ENCODE measurements around the gene ARHGAP26. TPM values are rescaled to one million over a fixed set of nuclear protein-coding genes. Genes with fewer than 3 reads are reported as not detected.

ARHGAP26 gene
- total RNA-seq, 3 donors from 2014 or later, result 9.1 to 11.7 (median 9.7) TPM

- Mint-ChIP-seq H3K4me3 (no peak overlapping the region), H3K27me3 (ENCODE audit: low read depth) (no peaks in the 10 kb centered on the region), H3K36me3 (ENCODE audit: insufficient read depth) (peaks cover 7% of the 10 kb centered on the region), H3K9me3 (no peaks in the 10 kb centered on the region), H3K4me1 (ENCODE audit: low read depth) (peaks cover 57% of the 10 kb centered on the region)
- ATAC-seq, result no peak
- no peak for DNase-seq
Observed at GRCh38 chr5:143226361-143226760, 456.2 kb downstream of the ARHGAP26 start.

- peaks cover 52% of the 10 kb centered on the region for H3K4me1 Mint-ChIP-seq (ENCODE audit: low read depth)
- H3K9me3 Mint-ChIP-seq, result no peaks in the 10 kb centered on the region
- no peak for DNase-seq
- H3K27me3 Mint-ChIP-seq (ENCODE audit: low read depth), result no peaks in the 10 kb centered on the region
- peaks cover 7% of the 10 kb centered on the region for H3K36me3 Mint-ChIP-seq (ENCODE audit: insufficient read depth)
- no peak overlapping the region for H3K4me3 Mint-ChIP-seq
- no peak for ATAC-seq
Observed at GRCh38 chr5:143226872-143227271, 456.7 kb downstream of the ARHGAP26 start.

GRCh38 chr5:143227301-143227700, 457.1 kb downstream of the ARHGAP26 start:
- Mint-ChIP-seq H3K36me3 (ENCODE audit: insufficient read depth) (peaks cover 7% of the 10 kb centered on the region), H3K4me3 (no peak overlapping the region), H3K4me1 (ENCODE audit: low read depth) (peaks cover 48% of the 10 kb centered on the region), H3K9me3 (no peaks in the 10 kb centered on the region), H3K27me3 (ENCODE audit: low read depth) (no peaks in the 10 kb centered on the region)
- no peak for DNase-seq
- ATAC-seq, result no peak

- peak in 1 of 2 donors; percentile 22 for ATAC-seq
- no peak overlapping the region for H3K4me3 Mint-ChIP-seq
- no peak for DNase-seq
- H3K36me3 Mint-ChIP-seq (ENCODE audit: insufficient read depth), result peaks cover 3% of the 10 kb centered on the region
- no peaks in the 10 kb centered on the region for H3K9me3 Mint-ChIP-seq
- no peaks in the 10 kb centered on the region for H3K27me3 Mint-ChIP-seq (ENCODE audit: low read depth)
- peaks cover 33% of the 10 kb centered on the region for H3K4me1 Mint-ChIP-seq (ENCODE audit: low read depth)
Observed at GRCh38 chr5:143228597-143229293, 458.6 kb downstream of the ARHGAP26 start.

- peaks cover 29% of the 10 kb centered on the region for H3K4me1 Mint-ChIP-seq (ENCODE audit: low read depth)
- H3K27me3 Mint-ChIP-seq (ENCODE audit: low read depth), result no peaks in the 10 kb centered on the region
- peak overlapping the region; percentile 56 for H3K4me3 Mint-ChIP-seq
- peak; percentile 42 to 46 for ATAC-seq
- no peaks in the 10 kb centered on the region for H3K9me3 Mint-ChIP-seq
- no peak for DNase-seq
- H3K36me3 Mint-ChIP-seq (ENCODE audit: insufficient read depth), result peaks cover 3% of the 10 kb centered on the region
Observed at GRCh38 chr5:143229426-143229895, 459.3 kb downstream of the ARHGAP26 start.

- H3K36me3 Mint-ChIP-seq (ENCODE audit: insufficient read depth), result no peaks in the 10 kb centered on the region
- H3K4me1 Mint-ChIP-seq (ENCODE audit: low read depth), result peaks cover 29% of the 10 kb centered on the region
- H3K4me3 Mint-ChIP-seq, result peak overlapping the region; percentile 56
- no peaks in the 10 kb centered on the region for H3K27me3 Mint-ChIP-seq (ENCODE audit: low read depth)
- no peaks in the 10 kb centered on the region for H3K9me3 Mint-ChIP-seq
- DNase-seq (no peak), ATAC-seq (peak; percentile 91 to 92)
Observed at GRCh38 chr5:143229896-143230675, 459.9 kb downstream of the ARHGAP26 start.

GRCh38 chr5:143230676-143230996, 460.5 kb downstream of the ARHGAP26 start:
- ATAC-seq (no peak), DNase-seq (no peak)
- no peaks in the 10 kb centered on the region for H3K9me3 Mint-ChIP-seq
- H3K4me1 Mint-ChIP-seq (ENCODE audit: low read depth), result peaks cover 29% of the 10 kb centered on the region
- H3K4me3 Mint-ChIP-seq, result no peak overlapping the region
- no peaks in the 10 kb centered on the region for H3K27me3 Mint-ChIP-seq (ENCODE audit: low read depth)
- no peaks in the 10 kb centered on the region for H3K36me3 Mint-ChIP-seq (ENCODE audit: insufficient read depth)

GRCh38 chr5:143231416-143231815, 461.2 kb downstream of the ARHGAP26 start:
- Mint-ChIP-seq H3K36me3 (ENCODE audit: insufficient read depth) (no peaks in the 10 kb centered on the region), H3K9me3 (no peaks in the 10 kb centered on the region), H3K4me3 (no peak overlapping the region), H3K4me1 (ENCODE audit: low read depth) (peaks cover 29% of the 10 kb centered on the region), H3K27me3 (ENCODE audit: low read depth) (no peaks in the 10 kb centered on the region)
- DNase-seq (no peak), ATAC-seq (no peak)

GRCh38 chr5:143231973-143232812, 462.0 kb downstream of the ARHGAP26 start:
- H3K4me1 Mint-ChIP-seq (ENCODE audit: low read depth), result peaks cover 29% of the 10 kb centered on the region
- no peaks in the 10 kb centered on the region for H3K9me3 Mint-ChIP-seq
- no peaks in the 10 kb centered on the region for H3K27me3 Mint-ChIP-seq (ENCODE audit: low read depth)
- ATAC-seq, result no peak
- no peak overlapping the region for H3K4me3 Mint-ChIP-seq
- DNase-seq, result no peak
- no peaks in the 10 kb centered on the region for H3K36me3 Mint-ChIP-seq (ENCODE audit: insufficient read depth)

GRCh38 chr5:143233031-143233430, 462.9 kb downstream of the ARHGAP26 start:
- Mint-ChIP-seq H3K4me3 (no peak overlapping the region), H3K4me1 (ENCODE audit: low read depth) (peaks cover 29% of the 10 kb centered on the region), H3K27me3 (ENCODE audit: low read depth) (no peaks in the 10 kb centered on the region), H3K9me3 (no peaks in the 10 kb centered on the region), H3K36me3 (ENCODE audit: insufficient read depth) (no peaks in the 10 kb centered on the region)
- DNase-seq, result no peak
- no peak for ATAC-seq

- Mint-ChIP-seq H3K4me1 (ENCODE audit: low read depth) (peaks cover 19% of the 10 kb centered on the region), H3K36me3 (ENCODE audit: insufficient read depth) (no peaks in the 10 kb centered on the region), H3K4me3 (no peak overlapping the region), H3K27me3 (ENCODE audit: low read depth) (no peaks in the 10 kb centered on the region), H3K9me3 (no peaks in the 10 kb centered on the region)
- no peak for ATAC-seq
- DNase-seq, result no peak
Observed at GRCh38 chr5:143234162-143234842, 464.1 kb downstream of the ARHGAP26 start.

- H3K36me3 Mint-ChIP-seq (ENCODE audit: insufficient read depth), result no peaks in the 10 kb centered on the region
- peaks cover 8% of the 10 kb centered on the region for H3K4me1 Mint-ChIP-seq (ENCODE audit: low read depth)
- H3K4me3 Mint-ChIP-seq, result no peak overlapping the region
- no peaks in the 10 kb centered on the region for H3K27me3 Mint-ChIP-seq (ENCODE audit: low read depth)
- H3K9me3 Mint-ChIP-seq, result no peaks in the 10 kb centered on the region
- DNase-seq (no peak), ATAC-seq (no peak)
Observed at GRCh38 chr5:143235423-143235822, 465.2 kb downstream of the ARHGAP26 start.

- DNase-seq, result no peak
- no peak overlapping the region for H3K4me3 Mint-ChIP-seq
- no peaks in the 10 kb centered on the region for H3K4me1 Mint-ChIP-seq (ENCODE audit: low read depth)
- ATAC-seq, result no peak
- no peaks in the 10 kb centered on the region for H3K27me3 Mint-ChIP-seq (ENCODE audit: low read depth)
- H3K9me3 Mint-ChIP-seq, result no peaks in the 10 kb centered on the region
- no peaks in the 10 kb centered on the region for H3K36me3 Mint-ChIP-seq (ENCODE audit: insufficient read depth)
Observed at GRCh38 chr5:143236682-143237081, 466.5 kb downstream of the ARHGAP26 start.

GRCh38 chr5:143237664-143238063, 467.5 kb downstream of the ARHGAP26 start:
- H3K4me1 Mint-ChIP-seq (ENCODE audit: low read depth), result no peaks in the 10 kb centered on the region
- no peaks in the 10 kb centered on the region for H3K9me3 Mint-ChIP-seq
- no peaks in the 10 kb centered on the region for H3K27me3 Mint-ChIP-seq (ENCODE audit: low read depth)

More at GRCh38 chr5:143237664-143238063, 467.5 kb downstream of the ARHGAP26 start:
- H3K36me3 Mint-ChIP-seq (ENCODE audit: insufficient read depth), result no peaks in the 10 kb centered on the region
- no peak overlapping the region for H3K4me3 Mint-ChIP-seq
- DNase-seq (no peak), ATAC-seq (no peak)
